K562 (cell line): ENCODE measurements around the gene TRIM47. TPM values are rescaled to one million over a fixed set of nuclear protein-coding genes. Genes with fewer than 3 reads are reported as not detected.

Source experiments
- CBFB ChIP-seq: sonication (generic); formaldehyde crosslinking; IDR thresholded peaks from 2 replicates; pipeline ENCODE4 v1.4.0; 2020; ENCODE audit warnings: mild to moderate bottlenecking, missing genetic modification reagents
- E2F4 ChIP-seq: sonication (generic); formaldehyde crosslinking; IDR thresholded peaks from 2 replicates; pipeline ENCODE4 v1.8.0; 2022; ENCODE audit warnings: mild to moderate bottlenecking, low read depth, missing genetic modification reagents
- ETV1 ChIP-seq: fragments of 450-650 bp; conservative IDR thresholded peaks from 2 replicates; pipeline ENCODE4 v1.6.1; 2016; ENCODE audit warnings: missing genetic modification characterization, control low read depth, low read depth, missing compliant biosample characterization
- HSF4 ChIP-seq: fragments of 250-450 bp; sonication (Bioruptor Pico); IDR thresholded peaks from 2 replicates; pipeline ENCODE4 v2.1.2; 2022; ENCODE audit warnings: mild to moderate bottlenecking, moderate library complexity, borderline replicate concordance
- IRF2 ChIP-seq: sonication (generic); formaldehyde crosslinking; IDR thresholded peaks from 2 replicates; pipeline ENCODE4 v1.8.1; 2022; ENCODE audit warnings: mild to moderate bottlenecking, missing genetic modification reagents
- L3MBTL2 ChIP-seq: fragments of 450-650 bp; IDR thresholded peaks from 2 replicates; pipeline ENCODE4 v1.6.1; 2016; ENCODE audit warnings: mild to moderate bottlenecking, moderate library complexity
- MXD1 ChIP-seq: fragments of 250-450 bp; sonication (Bioruptor Pico); IDR thresholded peaks from 2 replicates; pipeline ENCODE4 v1.8.0; 2021; ENCODE audit warnings: borderline replicate concordance, mild to moderate bottlenecking, moderate library complexity; ENCODE audit not compliant: poor library complexity, severe bottlenecking
- NCOR1 ChIP-seq: fragments of 450-650 bp; IDR thresholded peaks from 2 replicates; pipeline ENCODE4 v1.6.1; 2016; ENCODE audit warnings: mild to moderate bottlenecking, moderate library complexity
- NR1H2 ChIP-seq: sonication (generic); formaldehyde crosslinking; IDR thresholded peaks from 2 replicates; pipeline ENCODE4 v1.4.0; 2020; ENCODE audit warnings: mild to moderate bottlenecking, missing genetic modification reagents
- POLR2AphosphoS5 ChIP-seq: IDR thresholded peaks from 2 replicates; pipeline ENCODE4 v1.6.1; 2011; ENCODE audit warnings: mild to moderate bottlenecking, low read depth, low read length, moderate library complexity; ENCODE audit not compliant: control insufficient read depth, insufficient read depth
- PRMT5 ChIP-seq: sonication (generic); formaldehyde crosslinking; IDR thresholded peaks from 2 replicates; pipeline ENCODE4 v1.5.0; 2020; ENCODE audit warnings: missing genetic modification reagents
- ZBTB9 ChIP-seq: fragments of 450-650 bp; formaldehyde crosslinking; IDR thresholded peaks from 2 replicates; pipeline ENCODE4 v1.4.0; 2020; ENCODE audit warnings: mild to moderate bottlenecking, moderate library complexity
- ZNF507 ChIP-seq: conservative IDR thresholded peaks from 2 replicates; pipeline ENCODE4 v1.6.1; 2017; ENCODE audit warnings: missing genetic modification characterization, missing compliant biosample characterization
- ZNF830 ChIP-seq: fragments of 250-450 bp; sonication (Bioruptor Pico); IDR thresholded peaks from 2 replicates; pipeline ENCODE4 v1.5.0; 2021; ENCODE audit warnings: mild to moderate bottlenecking
- polyA plus RNA-seq, 8 experiments: library from polyadenylated mRNA; depleted of rRNA in 4 of 8; stranded (reverse) in 5 of 8; unstranded in 3 of 8; fragments of >200 nt; fragmentation: Nextera tagmentation in 2 of 8; fragmentation: Illumina TruSeq in 1 of 8; extraction: Ambion mirVana in 2 of 8; extraction: Trizol in 1 of 8; gene quantifications; 2 replicates each; pipeline versions ENCODE4 v1.2.1 to v1.2.3, GENCODE V29; 2011 to 2014; ENCODE audit warnings: inconsistent platforms in 1 of 8, missing spikeins in 1 of 8
- total RNA-seq, 7 experiments: library from RNA; depleted of rRNA in 6 of 7; stranded (reverse); fragments of >200 nt in 6 of 7; fragmentation: Illumina TruSeq in 2 of 7; extraction: Trizol in 2 of 7; gene quantifications; 2 replicates each; pipeline versions ENCODE4 v1.2.1 to v1.2.3, GENCODE V29; 2011 to 2021; ENCODE audit warnings: low replicate concordance in 1 of 7
- TF ChIP-seq, protein P1 (sequence below): fragments of 450-650 bp; IDR thresholded peaks from 2 replicates; pipeline ENCODE4 v1.7.0; 2016; ENCODE audit warnings: borderline replicate concordance
- TF ChIP-seq, protein P2 (sequence below): sonication (generic); formaldehyde crosslinking; IDR thresholded peaks from 2 replicates; pipeline ENCODE4 v1.8.0; 2023; ENCODE audit warnings: mild to moderate bottlenecking, missing genetic modification reagents
- TF ChIP-seq, protein P3 (sequence below): fragments of 450-650 bp; IDR thresholded peaks from 2 replicates; pipeline ENCODE4 v1.6.1; 2016
- TF ChIP-seq, protein P4 (sequence below): sonication (generic); formaldehyde crosslinking; IDR thresholded peaks from 2 replicates; pipeline ENCODE4 v1.8.0; 2022; ENCODE audit warnings: mild to moderate bottlenecking, missing genetic modification reagents

TRIM47 gene
- total and polyA plus RNA-seq, 9 of the 15 experiments (the other 6 are each of a cell fraction or from before 2014, with no cell fraction given), result 0.56 to 6.1 (median 3.2) TPM

DNA sequence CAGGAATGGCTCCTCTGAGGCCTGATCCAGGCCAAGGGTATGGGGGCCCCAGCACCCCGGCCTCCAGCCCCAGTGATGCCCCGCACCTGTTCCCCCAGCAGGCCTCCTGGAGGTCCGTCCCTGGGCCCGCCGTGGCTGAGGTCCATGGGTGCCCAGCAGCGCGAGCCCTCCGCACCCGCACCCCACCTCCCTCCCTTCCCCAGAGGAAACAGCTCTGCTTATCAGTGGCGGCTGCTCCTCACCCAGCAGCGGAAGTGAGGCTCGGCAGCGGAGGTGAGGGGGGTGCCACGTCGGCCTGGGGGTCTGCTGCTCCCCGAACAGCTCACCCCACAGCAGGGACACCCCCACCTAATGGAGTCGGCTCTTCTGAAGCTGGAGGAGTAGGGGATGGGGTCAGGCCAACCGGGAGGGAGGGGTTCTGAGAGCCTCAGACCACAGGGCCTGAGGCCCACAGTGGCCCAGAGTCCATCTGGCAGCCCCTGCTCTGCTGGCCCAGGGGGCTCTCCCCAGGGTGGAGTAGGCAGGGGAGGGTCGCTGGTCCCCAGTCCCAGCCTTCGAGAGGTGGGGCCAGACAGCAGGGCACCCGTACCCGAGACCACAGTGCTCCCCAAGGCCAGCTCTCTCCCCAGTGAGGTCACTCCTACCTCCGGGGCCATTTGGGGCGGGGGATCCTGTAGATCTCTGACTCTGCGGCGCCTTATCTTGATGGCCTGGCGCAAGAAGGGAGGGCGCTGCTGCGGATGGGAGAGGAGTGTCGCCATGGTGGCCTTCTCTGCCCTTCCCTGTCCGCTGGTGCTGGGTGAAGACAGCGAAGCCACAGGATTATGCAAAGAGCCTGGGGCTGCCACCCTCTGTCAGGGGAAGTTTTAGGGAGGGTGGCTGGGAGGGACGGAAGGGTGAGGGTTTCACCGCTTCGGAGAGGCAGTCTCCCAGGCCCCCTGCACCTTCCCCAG lies 34.5 kb downstream of the TRIM47 start, which contains the start of gene UNC13D (continued):
- TF ChIP-seq ZNF830 (no peak), POLR2AphosphoS5 (peak; percentile 53), L3MBTL2 (peak; percentile 25; the same call in 1 of the 2 replicates), PRMT5 (CRISPR knock-in tag) (no peak), NCOR1 (peak; percentile 35; the same call in 1 of the 2 replicates), NR1H2 (CRISPR knock-in tag) (0 out of 2 replicates have a peak, but pooled peaks have one; percentile 43), ZNF507 (tag) (no peak), ZBTB9 (CRISPR knock-in tag) (peak; percentile 39), HSF4 (0 out of 2 replicates have a peak, but pooled peaks have one; percentile 10), CBFB (CRISPR knock-in tag) (peak; percentile 85; the same call in 1 of the 2 replicates), E2F4 (CRISPR knock-in tag) (0 out of 2 replicates have a peak, but pooled peaks have one; percentile 17), MXD1 (no peak), IRF2 (CRISPR knock-in tag) (no peak), ETV1 (tag) (peak; percentile 90)
- TF ChIP-seq, protein P1, sequence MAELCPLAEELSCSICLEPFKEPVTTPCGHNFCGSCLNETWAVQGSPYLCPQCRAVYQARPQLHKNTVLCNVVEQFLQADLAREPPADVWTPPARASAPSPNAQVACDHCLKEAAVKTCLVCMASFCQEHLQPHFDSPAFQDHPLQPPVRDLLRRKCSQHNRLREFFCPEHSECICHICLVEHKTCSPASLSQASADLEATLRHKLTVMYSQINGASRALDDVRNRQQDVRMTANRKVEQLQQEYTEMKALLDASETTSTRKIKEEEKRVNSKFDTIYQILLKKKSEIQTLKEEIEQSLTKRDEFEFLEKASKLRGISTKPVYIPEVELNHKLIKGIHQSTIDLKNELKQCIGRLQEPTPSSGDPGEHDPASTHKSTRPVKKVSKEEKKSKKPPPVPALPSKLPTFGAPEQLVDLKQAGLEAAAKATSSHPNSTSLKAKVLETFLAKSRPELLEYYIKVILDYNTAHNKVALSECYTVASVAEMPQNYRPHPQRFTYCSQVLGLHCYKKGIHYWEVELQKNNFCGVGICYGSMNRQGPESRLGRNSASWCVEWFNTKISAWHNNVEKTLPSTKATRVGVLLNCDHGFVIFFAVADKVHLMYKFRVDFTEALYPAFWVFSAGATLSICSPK, result no peak
- TF ChIP-seq, protein P2, sequence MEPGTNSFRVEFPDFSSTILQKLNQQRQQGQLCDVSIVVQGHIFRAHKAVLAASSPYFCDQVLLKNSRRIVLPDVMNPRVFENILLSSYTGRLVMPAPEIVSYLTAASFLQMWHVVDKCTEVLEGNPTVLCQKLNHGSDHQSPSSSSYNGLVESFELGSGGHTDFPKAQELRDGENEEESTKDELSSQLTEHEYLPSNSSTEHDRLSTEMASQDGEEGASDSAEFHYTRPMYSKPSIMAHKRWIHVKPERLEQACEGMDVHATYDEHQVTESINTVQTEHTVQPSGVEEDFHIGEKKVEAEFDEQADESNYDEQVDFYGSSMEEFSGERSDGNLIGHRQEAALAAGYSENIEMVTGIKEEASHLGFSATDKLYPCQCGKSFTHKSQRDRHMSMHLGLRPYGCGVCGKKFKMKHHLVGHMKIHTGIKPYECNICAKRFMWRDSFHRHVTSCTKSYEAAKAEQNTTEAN, result no peak
- TF ChIP-seq, protein P3, sequence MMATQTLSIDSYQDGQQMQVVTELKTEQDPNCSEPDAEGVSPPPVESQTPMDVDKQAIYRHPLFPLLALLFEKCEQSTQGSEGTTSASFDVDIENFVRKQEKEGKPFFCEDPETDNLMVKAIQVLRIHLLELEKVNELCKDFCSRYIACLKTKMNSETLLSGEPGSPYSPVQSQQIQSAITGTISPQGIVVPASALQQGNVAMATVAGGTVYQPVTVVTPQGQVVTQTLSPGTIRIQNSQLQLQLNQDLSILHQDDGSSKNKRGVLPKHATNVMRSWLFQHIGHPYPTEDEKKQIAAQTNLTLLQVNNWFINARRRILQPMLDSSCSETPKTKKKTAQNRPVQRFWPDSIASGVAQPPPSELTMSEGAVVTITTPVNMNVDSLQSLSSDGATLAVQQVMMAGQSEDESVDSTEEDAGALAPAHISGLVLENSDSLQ, result peak; percentile 9; the same call in 1 of the 2 replicates
- TF ChIP-seq, protein P4, sequence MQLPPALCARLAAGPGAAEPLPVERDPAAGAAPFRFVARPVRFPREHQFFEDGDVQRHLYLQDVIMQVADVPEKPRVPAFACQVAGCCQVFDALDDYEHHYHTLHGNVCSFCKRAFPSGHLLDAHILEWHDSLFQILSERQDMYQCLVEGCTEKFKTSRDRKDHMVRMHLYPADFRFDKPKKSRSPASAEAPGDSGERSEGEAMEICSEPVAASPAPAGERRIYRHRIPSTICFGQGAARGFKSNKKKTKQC (CRISPR knock-in tag), result peak; percentile 62; the same call in 1 of the 2 replicates
